GM19463 (cell line): Measurements from ENCODE around the gene ZNF33A.
"Not testable (repeated sequence)": the region's sequence is repeated elsewhere in the genome, so short reads cannot be mapped to it uniquely, and the experiment has no call there.

ENCODE experiments used
- ATAC-seq: cut with Tn5 transposase; IDR thresholded peaks from one replicate; pipeline ENCODE4 v1.9.1; 2021; ENCODE audit warnings: mild to moderate bottlenecking, moderate library complexity; ENCODE audit not compliant: unreplicated experiment

The ZNF33A gene

DNA sequence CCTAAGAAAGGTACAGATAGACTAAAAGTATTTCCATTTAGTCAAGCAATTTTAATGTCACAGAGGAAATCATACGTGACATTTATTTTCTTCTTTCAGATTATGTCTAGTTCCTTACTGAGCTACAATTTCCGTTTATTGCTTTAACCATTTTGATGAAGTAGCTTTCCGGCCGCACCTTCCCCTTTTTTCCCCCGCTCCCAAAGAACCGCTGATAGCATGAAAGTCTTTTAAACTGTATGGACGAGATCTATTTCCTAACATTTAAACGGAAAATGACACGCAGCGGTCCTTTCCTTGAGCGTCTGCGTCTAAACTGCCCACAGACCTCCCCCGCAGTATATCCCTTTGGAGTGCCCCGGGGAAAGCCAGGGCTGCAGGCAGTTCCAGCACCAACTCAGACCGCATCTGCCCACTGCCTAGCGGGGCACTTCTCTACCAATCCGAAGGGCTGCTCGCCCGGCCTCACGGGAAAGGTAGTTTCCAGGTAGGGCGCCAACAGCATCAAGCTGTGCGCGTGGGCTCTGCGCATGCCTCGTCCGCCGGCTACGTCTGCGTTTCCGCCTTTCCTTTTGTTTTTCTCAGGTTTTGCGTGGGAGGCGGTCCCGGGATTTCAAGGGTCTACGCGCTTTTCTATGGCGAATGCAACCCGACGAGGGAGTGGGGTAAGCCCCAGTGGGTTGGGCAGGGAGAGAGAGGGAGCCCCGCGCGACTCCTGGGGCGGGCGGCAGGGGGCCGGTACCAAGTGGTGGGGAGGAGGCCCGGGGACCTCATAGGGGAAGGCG lies at the start of gene ZNF33A:
Gene ZNF33A, plus strand, starts transcription at position 557 of the 785 bp plus-strand sequence. CDS start 1,667 bp downstream, outside the sequence.
- peak; percentile 83 for ATAC-seq

DNA sequence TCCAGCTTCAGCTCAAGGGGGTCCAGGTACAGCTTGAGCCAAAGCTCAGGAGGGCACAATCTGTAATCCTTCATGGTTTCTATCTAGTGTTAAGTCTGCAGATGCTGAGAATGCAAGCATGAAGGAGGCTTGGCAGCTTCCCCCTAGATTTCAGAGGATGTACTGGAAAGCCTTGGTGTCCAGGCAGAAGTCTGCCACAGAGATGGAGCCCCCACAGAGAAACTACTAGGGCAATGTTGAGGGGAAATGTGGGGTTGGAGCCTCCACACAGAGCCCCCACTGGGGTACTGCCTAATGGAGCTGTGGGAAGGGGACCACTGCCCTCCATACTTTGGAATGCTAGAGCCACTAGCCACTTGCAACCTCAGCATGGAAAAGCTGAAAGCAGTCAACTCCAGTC lies 45.5 kb upstream of the ZNF33A start:
- ATAC-seq: no peak

DNA sequence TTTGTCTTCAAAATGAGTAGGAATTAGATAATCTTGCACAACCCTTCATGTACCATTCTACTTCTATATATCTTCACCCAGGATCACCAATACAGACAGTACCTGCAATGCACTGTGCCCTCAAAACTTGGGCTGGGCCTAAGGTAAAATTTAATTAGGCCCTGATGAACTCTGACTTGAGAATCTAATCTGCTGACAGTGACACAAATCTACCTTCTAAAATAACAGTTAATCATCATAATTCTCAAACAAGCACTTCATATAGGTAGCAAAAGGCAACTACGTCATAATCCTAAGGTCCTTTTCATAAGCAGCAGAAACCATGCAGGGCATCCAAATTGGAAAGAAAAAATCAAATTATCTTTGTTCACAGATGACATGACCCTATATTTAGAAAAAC lies 38.1 kb upstream of the ZNF33A start:
- no peak for ATAC-seq

DNA sequence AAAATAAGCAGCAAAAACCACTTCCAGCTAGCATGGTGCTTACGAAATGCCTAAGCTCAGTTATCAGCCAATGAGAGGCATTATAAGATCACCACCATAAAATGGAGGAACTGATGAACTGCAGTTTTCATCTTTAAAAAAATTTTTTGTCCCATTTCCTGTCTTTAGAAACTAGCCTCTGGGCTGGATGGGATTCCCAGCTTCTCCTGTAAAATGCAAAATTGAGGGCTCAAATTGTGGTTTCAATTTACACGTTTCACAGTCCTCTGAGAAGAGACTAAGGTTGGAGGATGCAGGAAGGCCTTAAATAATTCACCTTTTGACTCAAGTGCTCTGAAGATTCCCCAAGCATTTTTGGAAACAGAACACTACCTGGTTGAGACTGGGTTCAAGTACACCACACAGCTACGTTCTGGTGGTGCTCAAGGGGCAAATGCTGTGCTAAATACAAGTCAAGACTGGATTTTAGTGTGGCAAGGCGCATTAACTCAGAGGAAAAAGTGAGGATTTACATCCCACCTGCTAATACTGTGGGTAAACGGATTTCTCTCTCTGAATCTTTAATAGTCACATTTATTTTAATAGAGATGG lies 35.0 kb upstream of the ZNF33A start:
- no peak for ATAC-seq

DNA sequence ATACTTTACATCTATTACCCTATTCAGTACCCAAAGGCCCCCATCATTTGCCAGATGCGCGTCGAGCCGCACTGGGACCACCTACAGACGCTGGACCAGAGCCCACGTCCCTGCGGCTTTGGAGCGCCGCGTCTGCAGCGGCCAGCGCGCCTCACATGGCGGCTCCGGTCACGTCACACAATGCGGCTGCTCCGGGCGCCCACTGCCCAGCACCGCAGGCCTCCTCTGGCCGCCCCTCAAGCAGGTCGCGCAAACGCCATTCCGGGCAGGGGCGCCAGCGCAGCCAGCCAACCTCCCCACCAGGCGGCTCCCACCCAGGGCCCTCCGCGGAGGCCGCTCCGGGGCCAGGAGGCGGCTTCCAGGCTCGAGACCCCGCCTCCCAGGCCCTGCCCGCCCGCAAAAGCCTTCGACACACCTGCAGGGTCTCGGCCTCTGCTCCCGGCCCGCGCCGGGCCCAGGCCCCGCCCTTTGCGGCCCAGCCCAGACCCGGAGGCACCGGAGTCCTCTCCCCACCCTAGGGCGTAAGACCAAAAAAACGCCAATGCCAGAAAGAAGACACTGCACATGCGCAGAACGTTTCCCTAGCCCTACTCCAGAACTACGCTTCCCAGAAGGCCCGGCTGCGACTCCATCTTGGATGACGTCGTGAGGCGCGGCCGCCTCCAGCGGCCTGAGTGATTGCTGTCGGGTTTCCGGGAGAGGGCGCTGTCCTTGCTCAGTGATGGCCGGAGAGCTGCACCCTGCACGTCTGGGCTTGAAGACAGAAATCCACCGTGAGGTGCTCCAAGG lies 34.2 kb upstream of the ZNF33A start, which contains the start of gene ZNF25:
Gene ZNF25, minus strand, starts transcription at position 557 of the 789 bp plus-strand sequence. CDS start 4,925 bp downstream, outside the sequence.
- ATAC-seq: peak; percentile 95

DNA sequence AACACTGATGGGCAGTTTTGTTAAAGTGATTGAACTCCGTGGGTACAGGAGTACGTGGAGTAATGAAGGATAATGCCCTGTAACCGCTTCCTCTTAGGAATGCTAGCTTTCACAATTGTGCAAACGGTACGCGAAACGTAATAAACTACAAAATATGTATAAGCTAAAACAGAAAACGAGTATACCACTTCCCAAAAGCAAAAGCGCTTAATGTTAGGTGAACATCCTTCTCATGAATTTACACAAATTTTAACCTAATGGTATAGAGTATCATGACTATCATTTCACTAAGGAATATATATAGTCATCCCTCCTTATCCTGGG lies 33.6 kb upstream of the ZNF33A start:
- no peak for ATAC-seq

DNA sequence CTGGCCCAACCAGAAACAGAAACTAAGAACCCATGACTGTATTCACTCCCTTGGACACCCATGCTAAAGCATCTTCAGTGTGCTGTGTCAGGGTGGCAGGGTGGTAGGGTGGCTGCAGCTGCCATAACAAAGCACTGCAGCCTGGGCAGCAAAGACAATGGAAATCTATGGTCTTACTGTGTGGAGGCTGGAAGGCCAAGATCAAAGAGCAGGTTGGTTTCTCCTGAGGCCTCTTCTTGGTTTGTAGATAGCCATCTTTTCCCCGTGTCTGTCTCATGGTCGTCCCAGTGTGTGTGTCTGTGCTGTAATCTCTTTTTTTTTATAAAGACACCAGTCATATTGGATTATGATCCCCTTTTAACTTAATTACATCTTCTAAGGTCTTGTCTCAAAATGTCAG lies 18.8 kb upstream of the ZNF33A start:
- no peak for ATAC-seq

DNA sequence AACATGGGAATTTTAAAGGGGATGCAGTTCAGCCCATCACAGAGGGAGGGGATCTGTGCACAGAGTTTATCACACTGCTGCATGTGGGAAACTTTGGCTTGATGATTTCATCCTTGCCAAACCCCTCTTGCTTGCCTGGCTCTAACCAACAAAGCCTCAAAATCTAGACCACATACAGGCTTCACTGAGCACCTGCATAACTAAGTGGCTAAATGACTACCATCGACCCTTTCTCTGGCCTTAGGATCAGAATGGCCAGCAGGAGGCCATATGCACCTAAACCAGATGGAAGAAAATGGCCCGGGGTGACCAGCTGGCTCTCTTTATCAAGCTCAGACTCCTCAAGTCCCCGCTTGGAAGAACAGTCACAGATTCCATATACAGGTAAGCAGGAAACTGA lies 18.4 kb upstream of the ZNF33A start:
- ATAC-seq: no peak

DNA sequence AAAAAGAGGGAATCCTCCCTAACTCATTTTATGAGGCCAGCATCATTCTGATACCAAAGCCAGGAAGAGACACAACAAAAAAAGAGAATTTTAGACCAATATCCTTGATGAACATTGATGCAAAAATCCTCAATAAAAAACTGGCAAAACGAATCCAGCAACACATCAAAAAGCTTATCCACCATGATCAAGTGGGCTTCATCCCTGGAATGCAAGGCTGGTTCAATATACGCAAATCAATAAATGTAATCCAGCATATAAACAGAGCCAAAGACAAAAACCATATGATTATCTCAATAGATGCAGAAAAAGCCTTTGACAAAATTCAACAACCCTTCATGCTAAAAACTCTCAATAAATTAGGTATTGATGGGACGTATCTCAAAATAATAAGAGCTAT lies 11.6 kb upstream of the ZNF33A start:
- not testable (repeated sequence) for ATAC-seq

DNA sequence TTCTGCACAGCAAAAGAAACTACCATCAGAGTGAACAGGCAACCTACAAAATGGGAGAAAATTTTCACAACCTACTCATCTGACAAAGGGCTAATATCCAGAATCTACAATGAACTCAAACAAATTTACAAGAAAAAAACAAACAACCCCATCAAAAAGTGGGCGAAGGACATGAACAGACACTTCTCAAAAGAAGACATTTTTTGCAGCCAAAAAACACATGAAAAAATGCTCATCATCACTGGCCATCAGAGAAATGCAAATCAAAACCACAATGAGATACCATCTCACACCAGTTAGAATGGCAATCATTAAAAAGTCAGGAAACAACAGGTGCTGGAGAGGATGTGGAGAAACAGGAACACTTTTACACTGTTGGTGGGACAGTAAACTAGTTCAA lies 10.0 kb upstream of the ZNF33A start:
- not testable (repeated sequence) for ATAC-seq

DNA sequence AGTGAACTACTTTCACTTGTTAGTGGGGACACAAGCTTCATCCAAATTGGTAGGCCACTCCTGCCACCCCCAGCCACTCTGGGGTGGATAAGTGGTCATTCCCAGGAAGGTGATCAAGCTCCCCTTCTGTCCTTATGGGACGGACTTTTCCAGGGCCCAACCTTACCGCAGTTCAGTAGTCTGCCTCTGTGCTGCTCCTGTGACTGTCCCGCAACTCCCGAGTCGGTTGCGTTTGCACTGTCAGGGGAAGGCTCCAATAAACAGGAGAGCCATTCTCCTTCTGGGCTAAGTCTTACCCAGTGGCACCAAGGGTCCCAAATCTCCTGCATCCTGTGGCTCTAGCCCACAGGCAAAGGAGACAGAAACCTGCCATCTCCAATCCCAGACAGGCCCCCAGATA lies 7.4 kb upstream of the ZNF33A start:
- ATAC-seq: no peak

DNA sequence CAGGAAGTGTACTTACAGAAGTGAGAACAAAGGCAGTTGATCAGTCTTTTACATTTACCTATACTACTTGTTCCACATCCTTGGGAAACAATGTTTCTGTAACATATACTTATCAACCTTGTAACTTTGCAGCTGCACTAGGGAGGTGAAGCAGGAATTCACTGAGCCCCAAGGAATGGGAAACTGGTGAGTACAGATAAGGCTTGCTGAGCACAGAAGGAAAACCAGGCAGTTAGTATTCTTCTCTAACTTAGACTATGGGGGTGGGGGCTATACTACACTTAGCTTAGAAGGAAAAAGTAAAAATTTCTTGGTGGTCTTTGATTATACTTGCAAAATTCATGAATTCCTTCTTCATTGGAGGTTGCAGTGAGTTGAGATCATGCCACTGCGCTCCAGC lies 6.9 kb upstream of the ZNF33A start:
- no peak for ATAC-seq

DNA sequence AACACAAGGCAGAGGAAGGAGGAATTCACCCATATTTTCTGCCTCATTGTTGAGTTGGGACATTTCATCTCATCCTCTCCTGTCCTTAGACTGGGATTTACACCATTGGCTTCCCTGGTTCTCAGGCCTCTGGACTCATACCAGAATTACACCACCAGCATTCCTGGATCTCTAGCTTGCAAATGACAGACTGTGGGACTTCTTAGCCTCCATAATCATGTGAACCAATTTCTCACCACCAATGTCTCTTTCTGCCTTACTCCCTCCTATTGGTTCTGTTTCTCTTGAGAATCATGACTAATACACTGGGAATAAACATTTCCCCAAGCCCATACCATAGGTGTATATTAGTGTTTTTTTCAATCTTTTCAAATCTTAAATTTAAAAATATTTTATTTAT lies 2.9 kb upstream of the ZNF33A start:
- ATAC-seq: no peak

DNA sequence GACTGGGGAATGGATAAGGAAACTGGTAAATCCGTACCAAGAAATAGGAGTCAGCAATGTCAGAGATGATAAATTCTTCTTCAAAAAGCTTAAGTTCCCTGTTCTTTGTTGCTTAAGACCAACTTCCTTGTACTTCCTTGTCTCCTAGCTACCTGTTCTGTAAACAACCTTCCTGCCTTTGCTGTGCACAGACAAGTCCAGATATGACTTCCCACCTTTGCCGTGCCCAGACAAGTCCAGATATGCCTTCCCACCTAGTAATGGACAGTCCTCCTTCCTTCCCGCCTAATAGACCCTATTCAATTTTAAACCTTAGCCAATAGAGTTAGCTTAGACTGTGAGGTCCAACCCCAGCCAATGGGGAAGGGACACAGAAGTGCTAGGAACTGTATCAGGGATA lies 2.5 kb upstream of the ZNF33A start:
- ATAC-seq: no peak

DNA sequence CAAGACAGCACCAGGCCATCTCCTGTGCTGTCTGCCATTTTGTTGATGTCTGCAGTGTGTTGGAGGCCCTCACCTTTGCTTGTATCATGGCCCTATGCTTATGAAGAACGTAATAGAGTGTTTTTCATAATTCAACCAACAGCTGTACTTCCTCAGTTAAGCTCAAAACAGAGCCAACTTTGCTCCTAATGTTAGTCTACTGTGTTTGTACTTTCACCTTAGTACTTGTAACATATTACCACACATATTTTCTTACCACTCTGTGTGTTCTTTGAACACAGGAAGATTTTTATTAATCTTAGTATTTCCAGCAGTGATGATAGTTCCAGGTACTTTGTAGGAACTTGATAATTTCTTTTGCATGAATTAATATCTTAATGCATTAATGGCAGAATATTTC lies 5.9 kb downstream of the ZNF33A start:
- no peak for ATAC-seq

DNA sequence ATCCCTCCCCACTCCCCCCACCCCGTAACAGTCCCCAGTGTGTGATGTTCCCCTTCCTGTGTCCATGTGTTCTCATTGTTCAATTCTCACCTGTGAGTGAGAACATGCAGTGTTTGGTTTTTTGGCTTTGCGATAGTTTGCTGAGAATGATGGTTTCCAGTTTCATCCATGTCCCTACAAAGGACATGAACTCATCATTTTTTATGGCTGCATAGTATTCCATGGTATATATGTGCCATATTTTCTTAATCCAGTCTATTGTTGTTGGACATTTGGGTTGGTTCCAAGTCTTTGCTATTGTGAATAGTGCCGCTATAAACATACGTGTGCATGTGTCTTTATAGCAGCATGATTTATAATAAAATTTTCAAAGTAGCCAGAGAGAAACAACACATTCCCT lies 8.6 kb downstream of the ZNF33A start:
- not testable (repeated sequence) for ATAC-seq

DNA sequence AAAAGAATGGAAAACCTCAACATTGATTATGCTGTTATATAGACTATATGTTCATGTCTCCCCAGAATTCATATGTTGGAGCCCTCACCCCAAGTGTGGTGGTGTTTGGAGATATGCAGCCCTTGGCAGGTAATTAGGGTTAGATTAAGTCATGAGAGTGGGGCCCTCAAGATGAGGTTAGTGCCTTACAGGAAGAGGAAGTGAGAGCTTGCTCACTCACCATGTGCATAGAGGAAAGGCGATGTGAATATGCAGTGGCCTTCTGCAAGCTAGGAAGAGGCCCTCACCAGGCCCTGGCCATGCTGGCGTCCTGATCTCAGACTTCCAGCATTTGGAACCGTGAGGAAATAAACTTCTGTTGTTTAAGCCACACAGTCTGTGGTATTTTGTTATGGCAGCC lies 14.8 kb downstream of the ZNF33A start:
- peak; percentile 79 for ATAC-seq

DNA sequence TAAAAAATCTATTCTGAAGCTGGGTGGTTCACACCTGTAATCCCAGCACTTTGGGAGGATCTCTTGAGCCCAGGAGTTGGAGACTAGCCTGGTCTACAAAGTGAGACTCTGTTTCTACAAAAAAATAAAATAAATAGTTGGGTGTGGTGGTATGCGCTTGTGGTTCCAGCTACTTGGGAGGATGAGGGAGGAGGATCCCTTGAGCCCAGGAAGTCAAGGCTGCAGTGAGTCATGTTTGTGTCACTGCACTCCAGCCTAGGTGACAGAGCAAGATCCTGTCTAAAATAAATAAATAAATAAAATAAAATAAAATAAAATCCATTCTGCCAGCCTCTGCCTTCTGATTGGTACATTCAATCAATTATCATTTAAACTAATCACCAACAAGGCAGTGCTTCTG lies 17.5 kb downstream of the ZNF33A start:
- no peak for ATAC-seq

DNA sequence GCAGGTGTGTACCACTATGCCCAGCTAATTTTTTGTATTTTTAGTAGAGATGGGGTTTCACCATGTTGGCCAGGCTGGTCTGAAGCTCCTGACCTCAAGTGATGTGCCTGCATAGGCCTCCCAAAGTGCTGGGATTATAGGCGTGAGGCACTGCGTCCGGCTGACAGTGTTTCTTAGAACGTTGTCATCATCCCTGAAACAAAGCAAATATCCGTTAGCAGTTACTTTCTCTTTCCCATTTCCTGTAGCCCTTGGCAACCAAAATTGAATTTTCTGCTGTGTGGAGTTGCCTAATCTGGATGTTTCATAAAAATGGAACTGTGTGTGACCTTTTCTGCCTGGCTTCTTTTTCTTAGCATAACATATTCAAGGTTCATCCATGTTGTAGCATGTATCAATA lies 22.4 kb downstream of the ZNF33A start:
- ATAC-seq: no peak

DNA sequence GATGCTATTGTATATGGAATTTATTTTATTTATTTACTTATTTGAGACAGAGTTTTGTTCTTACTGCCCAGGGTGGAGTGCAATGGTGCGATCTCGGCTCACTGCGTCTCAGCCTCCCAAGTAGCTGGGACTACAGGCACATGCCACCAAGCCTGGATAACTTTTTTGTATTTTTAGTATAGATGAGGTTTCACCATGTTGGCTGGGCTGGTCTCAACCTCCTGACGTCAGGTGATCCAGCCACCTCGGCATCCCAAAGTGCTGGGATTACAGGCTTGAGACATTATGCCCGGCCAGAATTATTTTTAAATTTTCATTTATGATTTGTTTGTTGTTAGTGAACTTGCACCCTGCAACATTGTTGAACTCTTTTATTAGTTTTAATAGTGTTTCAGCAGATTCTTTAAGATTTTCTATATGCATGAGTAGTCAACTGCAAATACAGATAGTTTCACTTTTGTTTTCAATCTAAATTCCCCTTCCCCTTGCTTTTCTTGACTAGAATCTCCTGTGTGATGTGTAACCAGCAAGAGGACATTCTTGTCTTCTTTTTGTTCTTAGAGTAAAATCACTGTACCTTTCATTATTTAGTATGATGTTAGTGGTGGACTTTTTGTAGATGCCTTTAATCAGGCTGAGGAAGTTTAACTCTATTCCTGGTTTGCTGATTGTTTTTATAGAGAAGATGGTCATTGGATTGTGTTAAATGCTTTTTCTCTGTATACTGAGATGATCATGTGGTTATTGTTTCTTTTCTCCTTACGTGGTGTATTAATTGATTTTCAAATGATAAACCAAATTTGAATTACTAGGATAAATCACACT lies 27.8 kb downstream of the ZNF33A start:
- ATAC-seq: peak; percentile 92

DNA sequence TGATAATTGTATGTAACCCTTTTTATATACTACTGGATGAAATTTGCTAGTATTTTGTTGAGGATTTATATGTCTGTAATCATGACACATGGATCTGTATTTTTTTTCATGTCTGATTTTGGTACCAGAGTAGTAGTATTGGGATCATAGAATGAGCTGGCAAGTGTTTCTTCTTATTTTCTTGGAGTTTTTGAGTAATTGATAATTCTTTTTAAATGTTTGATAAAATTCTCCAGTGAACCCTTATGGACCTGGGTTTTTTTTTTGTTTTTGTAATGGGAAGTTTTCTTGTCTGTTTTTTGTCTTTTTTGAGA lies 28.4 kb downstream of the ZNF33A start:
- no peak for ATAC-seq
